HEK293 (cell line): ENCODE measurements around the gene MRPL19.

Source experiments
- CTCF ChIA-PET: fragments of 350-600 bp; formaldehyde crosslinking; extraction: SDS; loops from one replicate; lab custom pipeline; 2021; ENCODE audit warnings: antibody characterized with exemption; lab: Yijun Ruan, JAX
- POLR2A ChIA-PET: fragments of 300-600 bp; formaldehyde crosslinking; extraction: SDS; loops from one replicate; lab custom pipeline; 2020; ENCODE audit warnings: antibody characterized with exemption, inconsistent platforms; lab: Yijun Ruan, JAX
- H3K27ac ChIP-seq: fragments of 200-500 bp; sonication (Bioruptor generic); 2 replicates; pipeline ENCODE4 v1.5.1; 2014; ENCODE audit warnings: low read depth, low read length, control low read depth, inconsistent platforms; ENCODE audit errors: extremely low read depth
- H3K36me3 ChIP-seq, 2 experiments: fragments of 200-500 bp in 1 of 2; sonication (Bioruptor generic) in 1 of 2; 1 replicate in 1 of 2; 2 replicates in 1 of 2; pipeline ENCODE4 v1.5.1; 2014 to 2017; ENCODE audit warnings: inconsistent platforms in 2 of 2, low read length in 2 of 2; ENCODE audit not compliant: control insufficient read depth in 2 of 2, insufficient read depth in 1 of 2
- H3K4me1 ChIP-seq: fragments of 200-500 bp; sonication (Bioruptor generic); 2 replicates; pipeline ENCODE4 v1.5.1; 2014; ENCODE audit warnings: mild to moderate bottlenecking, low read length, inconsistent platforms; ENCODE audit not compliant: control insufficient read depth, insufficient read depth
- H3K4me3 ChIP-seq: 2 replicates; pipeline ENCODE4 v1.5.1; 2011; ENCODE audit warnings: low read depth, mild to moderate bottlenecking, control low read depth, low read length, moderate library complexity
- H3K9me3 ChIP-seq: fragments of 200-500 bp; sonication (Bioruptor generic); 2 replicates; pipeline ENCODE4 v1.5.1; 2014; ENCODE audit warnings: low read depth, low read length, inconsistent platforms; ENCODE audit not compliant: control insufficient read depth, insufficient read depth
- BCL11B ChIP-seq: fragments of 450-650 bp; formaldehyde crosslinking; IDR thresholded peaks from 2 replicates; pipeline ENCODE4 v1.5.1; 2016; ENCODE audit warnings: low read depth, missing biosample characterization, missing genetic modification characterization
- BCL6B ChIP-seq: fragments of 450-650 bp; formaldehyde crosslinking; IDR thresholded peaks from 2 replicates; pipeline ENCODE4 v1.5.1; 2017; ENCODE audit warnings: missing biosample characterization, missing genetic modification characterization
- INSM2 ChIP-seq: fragments of 450-650 bp; formaldehyde crosslinking; IDR thresholded peaks from 2 replicates; pipeline ENCODE4 v1.5.1; 2016; ENCODE audit warnings: missing biosample characterization, missing genetic modification characterization
- KLF17 ChIP-seq: fragments of 450-650 bp; formaldehyde crosslinking; IDR thresholded peaks from 2 replicates; pipeline ENCODE4 v1.5.1; 2016; ENCODE audit warnings: missing biosample characterization, missing genetic modification characterization
- ZNF112 ChIP-seq: fragments of 450-650 bp; formaldehyde crosslinking; IDR thresholded peaks from 2 replicates; pipeline ENCODE4 v1.5.0; 2017; ENCODE audit warnings: missing biosample characterization, missing genetic modification characterization
- ZNF121 ChIP-seq: fragments of 450-650 bp; formaldehyde crosslinking; IDR thresholded peaks from 2 replicates; pipeline ENCODE4 v1.5.1; 2016; ENCODE audit warnings: missing biosample characterization, missing genetic modification characterization
- ZNF132 ChIP-seq: fragments of 450-650 bp; formaldehyde crosslinking; IDR thresholded peaks from 2 replicates; pipeline ENCODE4 v1.5.1; 2017; ENCODE audit warnings: missing biosample characterization, missing genetic modification characterization, borderline replicate concordance
- ZNF16 ChIP-seq: fragments of 450-650 bp; formaldehyde crosslinking; IDR thresholded peaks from 2 replicates; pipeline ENCODE4 v1.5.1; 2016; ENCODE audit warnings: low read depth, missing biosample characterization, missing genetic modification characterization
- ZNF202 ChIP-seq: fragments of 450-650 bp; formaldehyde crosslinking; IDR thresholded peaks from 2 replicates; pipeline ENCODE4 v1.5.1; 2016; ENCODE audit warnings: missing biosample characterization, missing genetic modification characterization, borderline replicate concordance
- ZNF223 ChIP-seq: fragments of 450-650 bp; formaldehyde crosslinking; IDR thresholded peaks from 2 replicates; pipeline ENCODE4 v1.5.1; 2016; ENCODE audit warnings: missing biosample characterization, missing genetic modification characterization
- ZNF26 ChIP-seq: fragments of 450-650 bp; formaldehyde crosslinking; IDR thresholded peaks from 2 replicates; pipeline ENCODE4 v1.5.1; 2016; ENCODE audit warnings: missing biosample characterization, missing genetic modification characterization
- ZNF266 ChIP-seq: fragments of 450-650 bp; formaldehyde crosslinking; IDR thresholded peaks from 2 replicates; pipeline ENCODE4 v1.5.1; 2016; ENCODE audit warnings: missing biosample characterization, missing genetic modification characterization, low read depth
- ZNF324 ChIP-seq: fragments of 450-650 bp; formaldehyde crosslinking; IDR thresholded peaks from 2 replicates; pipeline ENCODE4 v1.5.1; 2016; ENCODE audit warnings: missing biosample characterization, missing genetic modification characterization
- ZNF335 ChIP-seq: fragments of 450-650 bp; formaldehyde crosslinking; conservative IDR thresholded peaks from 2 replicates; pipeline ENCODE4 v1.5.1; 2016; ENCODE audit warnings: missing biosample characterization, missing genetic modification characterization
- ZNF37A ChIP-seq: fragments of 450-650 bp; IDR thresholded peaks from 2 replicates; pipeline ENCODE4 v1.5.1; 2018; ENCODE audit warnings: missing biosample characterization, missing genetic modification characterization
- ZNF404 ChIP-seq: fragments of 450-650 bp; formaldehyde crosslinking; IDR thresholded peaks from 2 replicates; pipeline ENCODE4 v1.5.1; 2017; ENCODE audit warnings: missing biosample characterization, missing genetic modification characterization
- ZNF416 ChIP-seq: fragments of 450-650 bp; formaldehyde crosslinking; IDR thresholded peaks from 2 replicates; pipeline ENCODE4 v1.5.1; 2016; ENCODE audit warnings: missing biosample characterization, missing genetic modification characterization
- ZNF510 ChIP-seq: fragments of 450-650 bp; formaldehyde crosslinking; IDR thresholded peaks from 2 replicates; pipeline ENCODE4 v1.5.1; 2018; ENCODE audit warnings: mild to moderate bottlenecking, missing genetic modification characterization, missing biosample characterization; ENCODE audit not compliant: insufficient replicate concordance
- ZNF561 ChIP-seq: fragments of 450-650 bp; IDR thresholded peaks from 2 replicates; pipeline ENCODE4 v1.5.1; 2018; ENCODE audit warnings: missing biosample characterization, missing genetic modification characterization, borderline replicate concordance
- ZNF629 ChIP-seq: fragments of 450-650 bp; formaldehyde crosslinking; IDR thresholded peaks from 2 replicates; pipeline ENCODE4 v1.5.1; 2017; ENCODE audit warnings: missing biosample characterization, missing genetic modification characterization
- ZNF776 ChIP-seq: fragments of 450-650 bp; formaldehyde crosslinking; IDR thresholded peaks from 2 replicates; pipeline ENCODE4 v1.5.0; 2017; ENCODE audit warnings: missing biosample characterization, missing genetic modification characterization, borderline replicate concordance
- ZNF777 ChIP-seq: fragments of 450-650 bp; formaldehyde crosslinking; IDR thresholded peaks from 2 replicates; pipeline ENCODE4 v1.5.1; 2017; ENCODE audit warnings: missing biosample characterization, missing genetic modification characterization, borderline replicate concordance
- ZSCAN5A ChIP-seq: fragments of 450-650 bp; formaldehyde crosslinking; IDR thresholded peaks from 2 replicates; pipeline ENCODE4 v1.5.1; 2016; ENCODE audit warnings: missing biosample characterization, missing genetic modification characterization

MRPL19 gene

GRCh38 chr2:75616933-75617332 is 29.6 kb upstream of the MRPL19 start (continued):
- TF ChIP-seq ZNF629 (tag by site-specific recombination): no peak
- no peak for TF ChIP-seq ZNF121 (tag by site-specific recombination)
- no peak for TF ChIP-seq BCL6B (tag by site-specific recombination)
- TF ChIP-seq ZNF223: no peak
- TF ChIP-seq, all 188 proteins: peak for 0

GRCh38 chr2:75619956-75620740 is 26.4 kb upstream of the MRPL19 start:
- POLR2A ChIA-PET: no interaction called here

More at GRCh38 chr2:75619956-75620740, 26.4 kb upstream of the MRPL19 start:
- TF ChIP-seq KLF17: no peak
- TF ChIP-seq ZNF777 (tag by site-specific recombination): no peak
- no peak for TF ChIP-seq ZNF132 (tag by site-specific recombination)
- no peak for TF ChIP-seq INSM2
- TF ChIP-seq ZNF510 (tag by site-specific recombination): no peak
- no peak for TF ChIP-seq ZNF324 (tag by site-specific recombination)
- no peak for TF ChIP-seq BCL11B (tag by site-specific recombination)
- TF ChIP-seq ZNF335: no peak
- TF ChIP-seq ZNF266 (tag by site-specific recombination): no peak
- TF ChIP-seq ZNF404 (tag by site-specific recombination): no peak
- TF ChIP-seq ZNF37A (tag by site-specific recombination): no peak
- TF ChIP-seq ZNF26 (tag by site-specific recombination): no peak
- no peak for TF ChIP-seq ZNF776
- TF ChIP-seq ZSCAN5A (tag by site-specific recombination): no peak
- no peak for TF ChIP-seq ZNF112 (tag by site-specific recombination)
- TF ChIP-seq ZNF561: no peak
- TF ChIP-seq ZNF16 (tag by site-specific recombination): no peak
- no peak for TF ChIP-seq ZNF202
- TF ChIP-seq ZNF416 (tag by site-specific recombination): no peak
- TF ChIP-seq, all 188 proteins: peak for 0
- H3K4me1 ChIP-seq: no peaks in the 10 kb centered on the region
- H3K4me3 ChIP-seq: no peak overlapping the region
- H3K36me3 ChIP-seq: no peaks in the 10 kb centered on the region
- CTCF ChIA-PET: interaction anchor here (0.6 to 3.2 kb wide), 6 partner anchors 8 to 702 kb away, joined by 3 to 19 read pairs (median 8); no protein-coding TSS in a partner anchor
- no peak overlapping the region for H3K27ac ChIP-seq
- H3K9me3 ChIP-seq: no peaks in the 10 kb centered on the region
